Measurements from ENCODE around the gene TTC7B. TPM values are rescaled to one million over a fixed set of nuclear protein-coding genes. Genes with fewer than 3 reads are reported as not detected.

Gene TTC7B
- polyA plus RNA-seq, 1 donor (not counting 4 experiments of a cell fraction or from before 2014, with no cell fraction given), result 21.4 TPM

GRCh38 chr14:90743826-90744225, 72.4 kb downstream of the TTC7B start:
- no peak for TF ChIP-seq CTCF (optimal IDR thresholded peaks at IDR 0.05 in 1 of 3, IDR thresholded peaks at IDR 0.05 in 1 of 3, conservative IDR thresholded peaks at IDR 0.05 in 1 of 3; ENCODE audit: extremely low read depth in 1 of 3, insufficient read depth in 2 of 3, low read length in 3 of 3)
- no peak for TF ChIP-seq EZH2 (IDR thresholded peaks at IDR 0.05; ENCODE audit: low read length)
- Histone ChIP-seq H3K4me2 (ENCODE audit: control insufficient read depth, extremely low read depth, insufficient read depth, low read depth, low read length) (no peak overlapping the region), H4K20me1 (ENCODE audit: control insufficient read depth, extremely low read depth, insufficient read depth, low read length) (no peaks in the 10 kb centered on the region), H2AFZ (ENCODE audit: control insufficient read depth, low read length) (no peak overlapping the region), H3K4me3 (ENCODE audit: control insufficient read depth in 2 of 3, extremely low read depth in 1 of 3, insufficient read depth in 2 of 3, low read depth in 1 of 3, low read length in 3 of 3) (no peak overlapping the region), H3K36me3 (ENCODE audit: control insufficient read depth in 2 of 2, extremely low read depth in 1 of 2, insufficient read depth in 2 of 2, low read length in 2 of 2) (peaks cover 0 to 3% of the 10 kb centered on the region in 2 experiments), H3K79me2 (ENCODE audit: control insufficient read depth, insufficient read depth, low read length) (no peaks in the 10 kb centered on the region), H3K4me1 (ENCODE audit: control insufficient read depth, extremely low read depth, insufficient read depth, low read length) (no peaks in the 10 kb centered on the region), H3K9me3 (ENCODE audit: control insufficient read depth, low read depth, low read length) (no peaks in the 10 kb centered on the region), H3K27me3 (ENCODE audit: control insufficient read depth, extremely low read depth, insufficient read depth, low read length) (no peaks in the 10 kb centered on the region), H3K9ac (ENCODE audit: control insufficient read depth, extremely low read depth, insufficient read depth, low read length) (no peak overlapping the region), H3K27ac (ENCODE audit: control insufficient read depth, insufficient read depth, low read length) (no peak overlapping the region), H3K9me1 (ENCODE audit: control insufficient read depth, extremely low read depth, insufficient read depth, low read length) (no peaks in the 10 kb centered on the region)
- DNase-seq (ENCODE audit: low read depth, low spot score), result no peak
- dilution Hi-C loops (cut with MboI; ENCODE audit: extremely low pct_ligation_motif_present, low sequenced_read_pairs), result no loop called here
- FAIRE-seq, result no peak

- H3K4me3 ChIP-seq (ENCODE audit: control insufficient read depth in 2 of 3, extremely low read depth in 1 of 3, insufficient read depth in 2 of 3, low read depth in 1 of 3, low read length in 3 of 3), result no peak overlapping the region
- no peaks in the 10 kb centered on the region for H4K20me1 ChIP-seq (ENCODE audit: control insufficient read depth, extremely low read depth, insufficient read depth, low read length)
- FAIRE-seq (no peak), DNase-seq (ENCODE audit: low read depth, low spot score) (no peak)
- H3K9ac ChIP-seq (ENCODE audit: control insufficient read depth, extremely low read depth, insufficient read depth, low read length), result no peak overlapping the region
- no peak overlapping the region for H3K27ac ChIP-seq (ENCODE audit: control insufficient read depth, insufficient read depth, low read length)
- H3K4me1 ChIP-seq (ENCODE audit: control insufficient read depth, extremely low read depth, insufficient read depth, low read length), result no peaks in the 10 kb centered on the region
- H3K79me2 ChIP-seq (ENCODE audit: control insufficient read depth, insufficient read depth, low read length), result no peaks in the 10 kb centered on the region
- no peak overlapping the region for H2AFZ ChIP-seq (ENCODE audit: control insufficient read depth, low read length)
- peaks cover 0 to 3% of the 10 kb centered on the region in 2 experiments for H3K36me3 ChIP-seq (ENCODE audit: control insufficient read depth in 2 of 2, extremely low read depth in 1 of 2, insufficient read depth in 2 of 2, low read length in 2 of 2)
- H3K4me2 ChIP-seq (ENCODE audit: control insufficient read depth, extremely low read depth, insufficient read depth, low read depth, low read length), result no peak overlapping the region
- no peaks in the 10 kb centered on the region for H3K27me3 ChIP-seq (ENCODE audit: control insufficient read depth, extremely low read depth, insufficient read depth, low read length)
- dilution Hi-C loops (cut with MboI; ENCODE audit: extremely low pct_ligation_motif_present, low sequenced_read_pairs), result no loop called here
- H3K9me3 ChIP-seq (ENCODE audit: control insufficient read depth, low read depth, low read length), result no peaks in the 10 kb centered on the region
- TF ChIP-seq CTCF (optimal IDR thresholded peaks at IDR 0.05 in 1 of 3, IDR thresholded peaks at IDR 0.05 in 1 of 3, conservative IDR thresholded peaks at IDR 0.05 in 1 of 3; ENCODE audit: extremely low read depth in 1 of 3, insufficient read depth in 2 of 3, low read length in 3 of 3), result no peak
- no peak for TF ChIP-seq EZH2 (IDR thresholded peaks at IDR 0.05; ENCODE audit: low read length)
- no peaks in the 10 kb centered on the region for H3K9me1 ChIP-seq (ENCODE audit: control insufficient read depth, extremely low read depth, insufficient read depth, low read length)
Measured at GRCh38 chr14:90743425-90743824, 72.8 kb downstream of the TTC7B start.

Data from keratinocyte (primary cell).